Naive thymus-derived CD4-positive, alpha-beta T cell (primary cell): ENCODE measurements around the gene LGR4. TPM values are rescaled to one million over a fixed set of nuclear protein-coding genes. Genes with fewer than 3 reads are reported as not detected.

ENCODE experiments used
- ATAC-seq: fragments of 150-1000 bp; cut with Tn5 transposase; 2 replicates; pipeline ENCODE4 v1.10.0; 2021; ENCODE audit warnings: mild to moderate bottlenecking, moderate library complexity
- CTCF ChIA-PET: fragments of 350-600 bp; sonication (Branson Sonifier 250); formaldehyde crosslinking; loops from one replicate; lab custom pipeline; 2021; ENCODE audit warnings: antibody characterized with exemption; lab: Charles Lee
- POLR2A ChIA-PET: fragments of 350-600 bp; sonication (Branson Sonifier 250); formaldehyde crosslinking; loops from one replicate; lab custom pipeline; 2021; ENCODE audit warnings: antibody characterized with exemption, inconsistent platforms; lab: Charles Lee
- DNase-seq, 9 donors: peaks; one replicate each; pipeline versions ENCODE4 v3.0.0 to v3.0.0-alpha.2; 2020 to 2022; ENCODE audit warnings: mixed read lengths in 1 of 9
- H3K27ac ChIP-seq: one replicate; pipeline ENCODE4 v1.7.0; 2013; ENCODE audit warnings: mild to moderate bottlenecking, low read depth, low read length, moderate library complexity
- H3K27me3 ChIP-seq, 2 donors: one replicate each; pipeline ENCODE4 v1.7.0; 2013; ENCODE audit warnings: low read length in 2 of 2, mild to moderate bottlenecking in 2 of 2, moderate library complexity in 2 of 2; ENCODE audit not compliant: control insufficient read depth in 2 of 2, insufficient read depth in 2 of 2
- H3K36me3 ChIP-seq, 3 experiments: 1 replicate in 2 of 3; 2 replicates in 1 of 3; pipeline ENCODE4 v1.7.0; 2013; ENCODE audit warnings: low read length in 3 of 3, mild to moderate bottlenecking in 3 of 3, moderate library complexity in 1 of 3; ENCODE audit not compliant: insufficient read depth in 3 of 3, control insufficient read depth in 2 of 3
- H3K4me1 ChIP-seq, 2 donors: one replicate each; pipeline ENCODE4 v1.7.0; 2013; ENCODE audit warnings: low read length in 2 of 2, mild to moderate bottlenecking in 2 of 2, moderate library complexity in 1 of 2; ENCODE audit not compliant: control insufficient read depth in 2 of 2, insufficient read depth in 2 of 2
- H3K4me3 ChIP-seq: 2 replicates; pipeline ENCODE4 v1.7.0; 2013; ENCODE audit warnings: mild to moderate bottlenecking, low read length
- H3K9me3 ChIP-seq, 3 experiments: 1 replicate in 2 of 3; 2 replicates in 1 of 3; pipeline ENCODE4 v1.7.0; 2013; ENCODE audit warnings: low read length in 3 of 3; ENCODE audit not compliant: control insufficient read depth in 2 of 3
- H3K27ac Mint-ChIP-seq, 9 donors: one replicate each; pipeline ENCODE4 v1.8.0; 2020 to 2022; ENCODE audit warnings: mixed read lengths in 9 of 9, mild to moderate bottlenecking in 8 of 9, moderate library complexity in 5 of 9, inconsistent platforms in 2 of 9
- H3K27me3 Mint-ChIP-seq, 5 donors: one replicate each; pipeline ENCODE4 v1.8.0; 2021 to 2022; ENCODE audit warnings: mixed read lengths in 5 of 5, mild to moderate bottlenecking in 1 of 5
- H3K36me3 Mint-ChIP-seq, 5 donors: one replicate each; pipeline ENCODE4 v1.8.0; 2020 to 2022; ENCODE audit warnings: mixed read lengths in 5 of 5, mild to moderate bottlenecking in 3 of 5, inconsistent platforms in 1 of 5
- H3K4me1 Mint-ChIP-seq, 7 donors: one replicate each; pipeline ENCODE4 v1.8.0; 2020 to 2022; ENCODE audit warnings: mixed read lengths in 7 of 7, mild to moderate bottlenecking in 3 of 7, inconsistent platforms in 1 of 7
- H3K4me3 Mint-ChIP-seq, 10 donors: one replicate each; pipeline ENCODE4 v1.8.0; 2020 to 2022; ENCODE audit warnings: mild to moderate bottlenecking in 10 of 10, mixed read lengths in 10 of 10, moderate library complexity in 6 of 10, inconsistent platforms in 2 of 10
- H3K9me3 Mint-ChIP-seq, 11 donors: one replicate each; pipeline ENCODE4 v1.8.0; 2020 to 2022; ENCODE audit warnings: mixed read lengths in 11 of 11, mild to moderate bottlenecking in 4 of 11, inconsistent platforms in 1 of 11, moderate library complexity in 1 of 11
- intact Hi-C, 2 donors: fragments of 100-400 bp; cut with micrococcal nuclease; formaldehyde crosslinking; loops; one replicate each; pipeline ENCODE4 v1.15.1; 2023
- polyA plus RNA-seq, 2 donors: library from polyadenylated mRNA; unstranded; fragments of 300-500 nt; fragmentation: Illumina TruSeq; gene quantifications; one replicate each; pipeline ENCODE4 v1.2.3, GENCODE V29; 2021
- total RNA-seq, 6 experiments: library from RNA in 5 of 6; stranded (reverse) in 5 of 6; gene quantifications; 1 replicate in 5 of 6; 2 replicates in 1 of 6; pipeline ENCODE4 v1.2.3 and lab custom pipeline; 2021 to 2026

LGR4 gene
- total and polyA plus RNA-seq, 7 experiments from 2014 or later: 0.05 to 1.5 (median 0.49) TPM

- no peak for ATAC-seq
These were observed 40.8 kb upstream of the LGR4 start for GRCh38 chr11:27513389-27513788.

GRCh38 chr11:27512238-27512637, 39.6 kb upstream of the LGR4 start:
- CTCF ChIA-PET: no interaction called here

More at GRCh38 chr11:27513389-27513788, 40.8 kb upstream of the LGR4 start:
- intact Hi-C loops: no loop called here
- H3K27ac Mint-ChIP-seq: no peak overlapping the region
- no peak overlapping the region for H3K4me3 Mint-ChIP-seq
- ChIA-PET POLR2A (no interaction called here), CTCF (interaction anchor here (0.6 to 1.0 kb wide), 2 partner anchors 15 to 27 kb away, joined by 3 to 4 read pairs; no protein-coding TSS in a partner anchor)
- H3K36me3 Mint-ChIP-seq: peaks cover 0 to 9% (median 0%) of the 10 kb centered on the region in 5 donors
- Histone ChIP-seq H3K4me1 (no peaks in the 10 kb centered on the region), H3K4me3 (no peak overlapping the region), H3K36me3 (no peaks in the 10 kb centered on the region), H3K27ac (no peak overlapping the region), H3K27me3 (no peaks in the 10 kb centered on the region), H3K9me3 (no peaks in the 10 kb centered on the region)
- peaks cover 3 to 11% (median 9%) of the 10 kb centered on the region in 7 donors for H3K4me1 Mint-ChIP-seq
- H3K27me3 Mint-ChIP-seq: peaks cover 5 to 11% (median 8%) of the 10 kb centered on the region in 5 donors
- H3K9me3 Mint-ChIP-seq: peaks cover 0 to 9% (median 6%) of the 10 kb centered on the region in 11 donors
- no peak for DNase-seq

GRCh38 chr11:27509908-27510307, 37.3 kb upstream of the LGR4 start:
- Mint-ChIP-seq H3K9me3 (peaks cover 0 to 5% (median 0%) of the 10 kb centered on the region in 11 donors), H3K36me3 (peaks cover 0 to 9% (median 0%) of the 10 kb centered on the region in 5 donors), H3K4me1 (peaks cover 19 to 43% (median 36%) of the 10 kb centered on the region in 7 donors), H3K4me3 (peak overlapping the region in 2 of 10 donors; percentile 29 to 70), H3K27ac (no peak overlapping the region), H3K27me3 (no peaks in the 10 kb centered on the region)
- ChIA-PET POLR2A (no interaction called here), CTCF (no interaction called here)
- no peak overlapping the region for H3K4me3 ChIP-seq
- H3K36me3 ChIP-seq: peaks cover 0 to 2% (median 0%) of the 10 kb centered on the region in 3 experiments
- intact Hi-C loops: no loop called here
- H3K4me1 ChIP-seq: peaks cover 16 to 20% of the 10 kb centered on the region in 2 donors
- H3K27me3 ChIP-seq: no peaks in the 10 kb centered on the region
- DNase-seq: no peak
- no peaks in the 10 kb centered on the region for H3K9me3 ChIP-seq
- H3K27ac ChIP-seq: no peak overlapping the region
- no peak for ATAC-seq

More at GRCh38 chr11:27512238-27512637, 39.6 kb upstream of the LGR4 start:
- no peak overlapping the region for H3K27ac ChIP-seq
- peaks cover 5 to 10% of the 10 kb centered on the region in 2 donors for H3K4me1 ChIP-seq
- ATAC-seq (no peak), DNase-seq (no peak)
- no peaks in the 10 kb centered on the region for H3K36me3 ChIP-seq
- no peak overlapping the region for H3K4me3 ChIP-seq
- Mint-ChIP-seq H3K4me3 (no peak overlapping the region), H3K9me3 (peaks cover 0 to 9% (median 6%) of the 10 kb centered on the region in 11 donors), H3K36me3 (peaks cover 0 to 9% (median 0%) of the 10 kb centered on the region in 5 donors), H3K27ac (no peak overlapping the region), H3K27me3 (peaks cover 0 to 3% (median 0%) of the 10 kb centered on the region in 5 donors), H3K4me1 (peaks cover 11 to 21% (median 20%) of the 10 kb centered on the region in 7 donors)
- POLR2A ChIA-PET: interaction anchor here (0.5 to 0.6 kb wide), 2 partner anchors 29 to 331 kb away, joined by 3 read pairs; no protein-coding TSS in a partner anchor
- intact Hi-C loops: no loop called here
- H3K9me3 ChIP-seq: no peaks in the 10 kb centered on the region
- H3K27me3 ChIP-seq: no peaks in the 10 kb centered on the region

GRCh38 chr11:27507557-27508322, 35.1 kb upstream of the LGR4 start:
- H3K4me3 Mint-ChIP-seq: peak overlapping the region; percentile 88 to 100 (median 99)
- POLR2A ChIA-PET: no interaction called here

GRCh38 chr11:27506200-27507182, 33.9 kb upstream of the LGR4 start, which contains the start of gene LIN7C:
LIN7C (minus strand) TSS chr11:27506769; CDS start chr11:27506752, 17 bp downstream.
- intact Hi-C loops: loop anchor here (1.0 to 2.0 kb wide), 6 partner anchors 9 to 602 kb away; partner anchors contain the start of genes CCDC34 (in 2 of the 2), KIF18A (in 2 of the 2), LGR4 (in 2 of the 2) and METTL15 (in 2 of the 2)
- Mint-ChIP-seq H3K9me3 (peaks cover 0 to 1% (median 0%) of the 10 kb centered on the region in 11 donors), H3K4me3 (peak within 1 kb of the TSS; percentile 88 to 100 (median 99)), H3K27ac (peak within 1 kb of the TSS; percentile 96 to 100 (median 99)), H3K4me1 (peaks cover 32 to 71% (median 61%) of the 10 kb centered on the region in 7 donors), H3K27me3 (no peaks in the 10 kb centered on the region), H3K36me3 (peaks cover 0 to 10% (median 4%) of the 10 kb centered on the region in 5 donors)
- no peaks in the 10 kb centered on the region for H3K27me3 ChIP-seq
- H3K27ac ChIP-seq: peak within 1 kb of the TSS; percentile 89
- ChIA-PET POLR2A (no interaction called here), CTCF (interaction anchor here (0.6 to 1.0 kb wide), 2 partner anchors 9 to 24 kb away, joined by 3 to 5 read pairs; no protein-coding TSS in a partner anchor)
- no peaks in the 10 kb centered on the region for H3K9me3 ChIP-seq
- peaks cover 0 to 8% (median 0%) of the 10 kb centered on the region in 3 experiments for H3K36me3 ChIP-seq
- peak within 1 kb of the TSS; percentile 92 for H3K4me3 ChIP-seq
- peak; percentile 69 to 98 (median 90) for DNase-seq
- H3K4me1 ChIP-seq: peaks cover 18 to 34% of the 10 kb centered on the region in 2 donors
- peak; percentile 95 for ATAC-seq

More at GRCh38 chr11:27507557-27508322, 35.1 kb upstream of the LGR4 start:
- Histone ChIP-seq H3K4me3 (peak overlapping the region; percentile 92), H3K4me1 (peaks cover 18 to 26% of the 10 kb centered on the region in 2 donors), H3K27ac (peak overlapping the region; percentile 89), H3K27me3 (no peaks in the 10 kb centered on the region), H3K9me3 (no peaks in the 10 kb centered on the region), H3K36me3 (peaks cover 0 to 2% (median 0%) of the 10 kb centered on the region in 3 experiments)
- Mint-ChIP-seq H3K36me3 (peaks cover 0 to 4% (median 0%) of the 10 kb centered on the region in 5 donors), H3K9me3 (peaks cover 0 to 1% (median 0%) of the 10 kb centered on the region in 11 donors), H3K27ac (peak overlapping the region; percentile 76 to 99 (median 98)), H3K4me1 (peaks cover 23 to 58% (median 49%) of the 10 kb centered on the region in 7 donors), H3K27me3 (no peaks in the 10 kb centered on the region)
- CTCF ChIA-PET: interaction anchor here (1.0 kb wide), 1 partner anchor 10 kb away, joined by 5 read pairs; no protein-coding TSS in a partner anchor
- DNase-seq (no peak), ATAC-seq (no peak)
- intact Hi-C loops: loop anchor here (2.0 kb wide), 2 partner anchors 21 to 35 kb away; partner anchors contain the start of gene LGR4 (in 1 of the 2)
